Colonic mucosa (tissue), 4 donors: ENCODE measurements around the gene CPZ. TPM values are rescaled to one million over a fixed set of nuclear protein-coding genes. Genes with fewer than 3 reads are reported as not detected.

ENCODE experiments used
- DNase-seq: peaks from one replicate; pipeline ENCODE4 v3.0.0-alpha.2; 2020
- H3K27ac ChIP-seq: fragments of 200-600 bp; one replicate; pipeline ENCODE4 v1.8.0; 2021
- H3K27me3 ChIP-seq: fragments of 200-600 bp; one replicate; pipeline ENCODE4 v1.8.0; 2021
- H3K36me3 ChIP-seq: fragments of 200-600 bp; one replicate; pipeline ENCODE4 v1.8.0; 2021
- H3K4me1 ChIP-seq: fragments of 200-600 bp; one replicate; pipeline ENCODE4 v1.8.0; 2021; ENCODE audit warnings: mild to moderate bottlenecking
- H3K4me3 ChIP-seq: fragments of 200-600 bp; one replicate; pipeline ENCODE4 v1.8.0; 2021
- H3K9ac ChIP-seq, 2 donors: one replicate each; pipeline ENCODE4 v1.7.0; 2013; ENCODE audit warnings: control low read depth in 2 of 2, low read depth in 2 of 2, low read length in 2 of 2
- H3K9me3 ChIP-seq: fragments of 200-600 bp; one replicate; pipeline ENCODE4 v1.8.0; 2021
- CTCF ChIP-seq: fragments of 200-600 bp; IDR thresholded peaks from one replicate; pipeline ENCODE4 v1.8.0; 2022; ENCODE audit warnings: antibody characterized with exemption, mild to moderate bottlenecking
- intact Hi-C: fragments of 100-400 bp; cut with DNase I; formaldehyde crosslinking; loops from one replicate; pipeline ENCODE4 v1.14.1; 2022
- total RNA-seq, 2 donors: library from RNA; stranded (reverse); fragmentation: NEBNext Ultra II Directional in 1 of 2; extraction: Animal tissue kit (Norgen Biotek cat#: 25700) in 1 of 2; gene quantifications; one replicate each; pipeline ENCODE4 v1.2.1, GENCODE V29; 2021
- donor health status: healthy.
- donor health status: DM: no; HTN: no; CAD: no.
- donor health status: DM: no; HTN: no; CAD: no.

Gene CPZ
- total RNA-seq, 2 donors from 2014 or later: 1.2 to 1.5 TPM

GRCh38 chr4:8666581-8666980, 74.0 kb downstream of the CPZ start:
- Histone ChIP-seq H3K9ac (no peak overlapping the region), H3K27ac (no peak overlapping the region), H3K36me3 (no peaks in the 10 kb centered on the region), H3K4me1 (no peaks in the 10 kb centered on the region), H3K9me3 (no peaks in the 10 kb centered on the region), H3K4me3 (no peak overlapping the region), H3K27me3 (no peaks in the 10 kb centered on the region)
- no peak for TF ChIP-seq CTCF
- DNase-seq: no peak
- intact Hi-C loops: no loop called here

Other genes with a start within 250 kb of the CPZ start
- 10 to 100 TPM; 19.9 to 26.1 TPM for gene ACOX3, start 152.0 kb upstream of the CPZ start, total RNA-seq
- 10 to 100 TPM; 10.3 to 15.6 TPM for gene TRMT44, start 152.0 kb upstream of the CPZ start, total RNA-seq
- not detected for gene GPR78, start 12.4 kb upstream of the CPZ start, total RNA-seq